NCI-H2171 treated with DMSO at 0.1 percent for 48 hours (cell line): ENCODE measurements around the gene KCTD15.

Experiments
- DNase-seq: peaks from one replicate; lab custom pipeline; 2025; lab: John Stamatoyannopoulos, UW

KCTD15 gene

GRCh38 chr19:33797802-33798671, 1.4 kb downstream of the KCTD15 start:
- DNase-seq = no peak

GRCh38 chr19:33798681-33799111, 2.0 kb downstream of the KCTD15 start:
- no peak for DNase-seq

DNA sequence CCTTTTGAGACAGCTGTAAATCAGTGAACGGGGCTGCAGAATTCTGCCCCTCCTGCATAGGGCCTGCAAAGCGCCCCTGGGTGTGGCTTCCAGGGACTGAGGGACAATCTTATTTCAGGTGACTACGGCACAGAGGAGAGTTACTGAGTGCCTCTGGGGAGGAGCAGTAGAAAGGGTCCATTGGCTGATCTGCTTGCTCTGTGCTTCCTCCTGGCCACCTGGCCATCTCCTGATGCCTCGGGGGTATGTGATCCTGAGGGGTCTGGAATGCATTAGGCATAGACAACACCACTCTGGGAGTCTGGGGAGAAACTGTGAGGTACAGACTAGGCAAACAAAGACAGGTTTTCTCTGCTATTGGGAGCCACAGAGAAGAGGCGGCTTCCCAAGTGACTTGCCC, 2.8 kb downstream of the KCTD15 start:
- DNase-seq = no peak

DNA sequence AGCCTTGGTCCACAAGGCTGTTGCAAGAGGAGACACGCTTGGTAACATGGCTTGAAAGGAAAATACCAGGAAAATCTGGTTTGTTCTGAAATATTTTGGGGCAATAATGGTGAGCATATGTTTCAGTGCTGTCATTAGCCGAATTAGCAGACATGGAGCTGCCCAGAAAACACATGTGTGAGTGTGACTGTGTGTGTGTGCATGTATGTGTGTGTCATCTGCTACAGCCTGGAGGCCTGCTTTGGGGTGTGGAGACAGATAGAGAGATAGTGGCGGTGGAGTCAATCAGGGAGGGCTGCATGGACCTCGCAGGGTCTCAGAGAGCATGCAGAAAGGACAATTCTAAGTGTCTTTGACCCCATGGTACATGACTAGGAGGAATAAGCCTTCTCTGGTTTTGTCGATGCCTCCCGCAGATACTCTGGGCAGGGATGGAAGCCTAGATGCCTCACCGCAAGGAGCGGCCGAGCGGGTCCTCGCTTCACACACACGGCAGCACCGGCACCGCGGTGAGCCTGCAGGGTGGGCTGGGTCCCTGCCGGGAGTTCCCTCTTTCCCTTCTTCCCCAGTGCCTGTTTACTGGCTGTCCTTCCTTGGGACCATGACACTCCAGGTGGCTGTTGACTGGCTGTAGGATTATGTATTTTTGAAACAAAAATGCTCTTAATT, 3.5 kb downstream of the KCTD15 start:
- no peak for DNase-seq

DNA sequence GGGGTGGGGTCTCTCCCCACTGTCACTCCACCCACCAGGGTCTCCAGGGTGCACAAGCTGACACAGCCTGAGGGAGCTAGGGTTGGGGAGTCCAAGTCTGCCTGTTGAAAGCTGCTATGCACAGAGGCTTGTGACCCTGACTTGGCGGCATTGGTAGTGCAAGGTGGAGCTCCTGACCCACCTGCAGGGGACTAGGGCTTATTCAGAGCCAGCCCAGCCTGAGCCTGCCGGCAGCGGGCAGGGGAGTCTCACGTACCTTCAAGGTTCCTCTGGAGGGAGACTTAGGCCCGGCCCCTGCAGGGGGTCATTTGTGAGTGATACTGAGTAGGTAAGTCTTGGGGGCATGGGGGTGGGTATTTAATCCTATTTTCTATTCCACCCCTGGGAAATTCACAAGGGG, 4.7 kb downstream of the KCTD15 start:
- no peak for DNase-seq

GRCh38 chr19:33802001-33802400, 5.3 kb downstream of the KCTD15 start:
- no peak for DNase-seq

DNA sequence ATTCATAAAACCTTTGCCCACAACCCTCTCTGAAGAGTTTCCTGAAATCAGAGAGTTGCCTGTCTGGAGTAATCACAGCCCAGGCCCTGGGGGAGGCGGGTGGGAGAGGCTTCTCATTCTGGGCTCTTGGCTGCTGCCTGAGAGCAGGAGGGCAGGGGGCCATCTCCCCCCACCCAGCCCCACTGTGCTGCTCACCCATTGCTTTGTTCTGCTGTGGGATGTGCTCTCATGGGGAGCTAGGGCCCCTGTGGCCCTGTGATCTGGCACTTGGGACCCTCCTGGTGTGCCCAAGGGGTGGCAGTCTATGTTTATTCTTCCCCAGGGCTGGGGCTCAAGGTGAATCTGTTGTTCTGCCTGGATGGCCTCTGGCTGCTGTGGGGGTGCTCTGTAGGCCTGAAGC, 6.1 kb downstream of the KCTD15 start:
- DNase-seq = no peak

GRCh38 chr19:33803383-33803782, 6.7 kb downstream of the KCTD15 start:
- no peak for DNase-seq

DNA sequence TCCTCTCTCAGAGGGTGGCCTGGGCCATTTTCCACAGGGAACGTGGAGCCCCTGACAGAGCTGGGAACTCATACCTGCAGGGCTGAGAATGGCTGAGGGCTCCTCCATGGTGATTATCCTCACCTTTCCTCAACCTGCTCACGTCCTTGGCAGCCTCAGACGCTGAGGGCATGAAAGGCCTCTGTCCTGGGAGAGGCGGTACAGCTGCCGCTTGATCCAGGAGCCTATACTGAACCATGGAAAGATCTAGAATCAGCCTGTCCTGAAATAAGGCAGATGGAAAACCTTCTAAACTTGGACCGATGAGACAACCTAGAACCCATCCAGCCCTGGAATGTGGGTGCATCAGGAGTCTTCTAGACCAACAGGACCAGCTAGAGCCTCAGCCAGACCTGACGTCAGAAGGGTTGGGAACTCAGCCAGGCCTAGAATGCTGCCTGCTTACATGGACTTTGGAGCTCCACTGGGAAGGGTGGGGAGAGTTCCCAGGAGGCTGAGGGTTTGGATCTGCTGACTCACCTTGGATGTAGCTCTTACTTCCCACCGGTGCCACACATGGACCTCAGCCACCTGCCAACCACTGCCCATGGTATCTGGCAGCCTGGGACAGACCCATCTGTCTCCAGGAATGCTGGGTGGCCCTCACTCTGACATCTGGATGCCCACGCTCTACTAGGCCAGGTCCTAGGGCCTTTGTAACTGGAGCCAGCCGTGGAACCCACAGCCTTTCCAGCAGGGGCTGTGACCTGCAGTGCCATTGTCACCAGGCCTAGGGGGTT, 7.5 kb downstream of the KCTD15 start:
- DNase-seq = no peak

GRCh38 chr19:33805313-33805712, 8.6 kb downstream of the KCTD15 start:
- no peak for DNase-seq

DNA sequence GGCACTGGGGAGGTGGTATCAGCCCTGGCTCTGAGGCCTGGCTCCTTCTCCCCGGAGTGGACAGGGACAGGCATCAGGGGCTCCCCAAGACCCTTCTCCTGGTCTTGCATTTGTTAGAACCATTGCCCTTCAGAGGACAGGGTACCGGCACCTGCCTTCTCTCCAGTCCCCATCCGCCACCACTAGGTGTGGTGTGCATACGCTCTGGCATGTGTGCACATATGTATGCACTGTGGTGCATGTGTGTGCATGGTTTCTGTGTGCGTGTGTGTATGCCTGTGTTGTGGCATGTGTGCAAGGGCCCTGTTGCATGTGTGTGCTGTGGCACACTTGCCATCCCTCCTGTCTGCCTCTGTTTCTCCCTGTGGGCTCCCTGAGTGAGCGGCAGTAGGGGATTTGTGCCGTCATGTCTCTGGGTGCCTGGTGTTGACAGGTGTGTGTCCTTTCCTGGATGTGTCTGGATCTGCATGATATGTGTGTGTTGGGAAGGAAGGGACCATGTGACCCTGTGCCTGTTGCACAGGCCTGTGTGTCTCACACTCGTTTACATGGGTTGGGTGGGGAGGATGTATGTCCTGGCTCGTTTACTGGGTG, 9.3 kb downstream of the KCTD15 start:
- DNase-seq = no peak

DNA sequence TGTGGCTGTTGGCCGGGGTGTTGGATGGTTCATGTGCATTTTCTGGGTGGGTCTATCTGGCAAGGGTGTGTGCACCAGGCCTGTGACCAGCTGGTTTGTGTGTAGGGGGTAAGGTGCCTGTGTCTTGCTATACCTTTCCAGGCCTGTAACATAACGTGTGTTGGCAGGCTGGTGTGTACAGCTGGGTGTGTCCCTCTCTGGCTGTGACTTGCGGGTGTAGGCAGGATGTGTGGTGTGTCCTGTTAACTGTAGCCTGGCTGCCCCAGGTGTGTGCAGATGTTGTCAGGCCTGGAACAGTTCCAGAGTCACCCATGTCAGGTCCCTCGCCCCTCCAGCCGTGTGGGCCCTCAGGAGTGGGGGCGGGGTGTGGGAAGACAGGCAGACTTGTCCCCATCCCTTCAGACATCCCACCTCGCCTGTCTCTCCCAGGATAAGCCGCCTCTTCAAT, 9.8 kb downstream of the KCTD15 start:
- DNase-seq = no peak

- DNase-seq = no peak
These were observed 11.7 kb downstream of the KCTD15 start for GRCh38 chr19:33808399-33808798.

- DNase-seq = no peak
These were observed 13.3 kb downstream of the KCTD15 start for GRCh38 chr19:33809960-33810359.

GRCh38 chr19:33810821-33811220, 14.2 kb downstream of the KCTD15 start:
- DNase-seq = no peak

DNA sequence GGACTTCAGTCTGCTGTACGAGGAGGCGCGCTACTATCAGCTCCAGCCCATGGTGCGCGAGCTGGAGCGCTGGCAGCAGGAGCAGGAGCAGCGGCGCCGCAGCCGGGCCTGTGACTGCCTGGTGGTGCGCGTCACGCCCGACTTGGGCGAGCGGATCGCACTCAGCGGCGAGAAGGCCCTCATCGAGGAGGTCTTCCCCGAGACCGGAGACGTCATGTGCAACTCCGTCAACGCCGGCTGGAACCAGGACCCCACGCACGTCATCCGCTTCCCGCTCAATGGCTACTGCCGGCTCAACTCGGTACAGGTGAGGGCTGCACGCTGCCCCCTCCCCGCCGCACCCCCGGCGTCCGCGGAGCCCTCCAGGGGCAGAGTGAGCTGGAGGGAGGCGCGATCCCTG, 14.6 kb downstream of the KCTD15 start:
- DNase-seq = no peak

- DNase-seq = no peak
These were observed 15.2 kb downstream of the KCTD15 start for GRCh38 chr19:33811736-33812387.

DNA sequence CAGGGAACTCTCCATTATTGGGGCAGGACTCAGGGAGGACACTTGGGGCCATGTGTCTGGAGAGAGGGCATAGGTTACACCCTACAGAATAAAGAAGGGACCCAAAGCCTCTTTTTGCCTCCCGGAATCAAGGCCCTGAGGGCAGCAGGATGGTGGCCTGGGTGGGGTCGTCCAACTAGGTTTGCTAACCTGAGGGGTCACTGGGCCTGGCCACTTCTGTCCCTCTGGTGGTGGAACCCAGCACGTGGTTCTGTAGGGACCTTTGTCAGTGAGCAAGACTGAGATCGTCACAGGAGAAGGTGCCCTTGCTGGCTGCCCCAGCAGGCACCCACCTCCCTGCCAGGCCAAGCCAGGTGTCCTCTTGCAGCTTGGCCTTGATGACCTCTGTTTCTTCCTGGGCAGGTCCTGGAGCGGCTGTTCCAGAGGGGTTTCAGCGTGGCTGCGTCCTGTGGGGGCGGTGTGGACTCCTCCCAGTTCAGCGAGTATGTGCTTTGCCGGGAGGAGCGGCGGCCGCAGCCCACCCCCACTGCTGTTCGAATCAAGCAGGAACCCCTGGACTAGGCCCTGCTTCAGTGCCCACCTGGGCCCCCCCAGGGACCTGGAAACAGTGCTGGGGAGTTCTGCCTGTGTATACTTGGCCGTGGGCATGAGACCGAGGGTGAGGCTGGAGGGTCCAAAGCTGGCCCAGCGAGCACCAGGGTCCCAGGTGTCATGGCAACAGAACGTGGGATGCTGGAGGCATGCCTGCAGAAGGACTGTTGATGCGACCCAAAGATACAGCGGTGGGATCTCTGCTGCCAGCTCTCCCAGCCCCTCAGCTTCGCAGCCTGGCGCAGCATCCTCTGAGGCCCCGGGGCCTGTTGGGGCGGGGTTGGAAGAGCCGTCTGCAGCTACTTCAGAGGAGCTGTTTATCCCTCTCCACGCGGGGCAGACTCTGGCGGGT, 16.0 kb downstream of the KCTD15 start:
- no peak for DNase-seq

- no peak for DNase-seq
These were observed 16.9 kb downstream of the KCTD15 start for GRCh38 chr19:33813391-33814101.
